Duodenal mucosa (tissue), 2 donors: ENCODE measurements around the gene NUP50.
A peak's percentile ranks its signal among the peaks of the same experiment; 100 is the strongest.

Experiments
- H3K27ac ChIP-seq: one replicate; pipeline ENCODE4 v1.7.0; 2013; ENCODE audit warnings: low read depth, low read length
- H3K27me3 ChIP-seq, 2 donors: one replicate each; pipeline ENCODE4 v1.7.0; 2013; ENCODE audit warnings: low read length in 2 of 2, control low read depth in 1 of 2; ENCODE audit not compliant: insufficient read depth in 2 of 2, control insufficient read depth in 1 of 2
- H3K36me3 ChIP-seq, 2 donors: one replicate each; pipeline ENCODE4 v1.7.0; 2013; ENCODE audit warnings: low read length in 2 of 2, control low read depth in 1 of 2; ENCODE audit not compliant: insufficient read depth in 2 of 2, control insufficient read depth in 1 of 2
- H3K4me1 ChIP-seq, 2 donors: one replicate each; pipeline ENCODE4 v1.7.0; 2013; ENCODE audit warnings: low read length in 2 of 2, control low read depth in 1 of 2; ENCODE audit not compliant: insufficient read depth in 2 of 2, control insufficient read depth in 1 of 2
- H3K4me3 ChIP-seq, 2 donors: one replicate each; pipeline ENCODE4 v1.7.0; 2013; ENCODE audit warnings: low read length in 2 of 2, low read depth in 1 of 2
- H3K9ac ChIP-seq, 2 donors: one replicate each; pipeline ENCODE4 v1.7.0; 2013; ENCODE audit warnings: low read length in 2 of 2, low read depth in 1 of 2
- H3K9me3 ChIP-seq, 2 donors: one replicate each; pipeline ENCODE4 v1.7.0; 2013; ENCODE audit warnings: low read length in 2 of 2, control low read depth in 1 of 2; ENCODE audit not compliant: control insufficient read depth in 1 of 2

The NUP50 gene

GRCh38 chr22:45208696-45208992 lies 44.9 kb downstream of the NUP50 start:
- Histone ChIP-seq H3K9ac (no peak overlapping the region), H3K27me3 (no peaks in the 10 kb centered on the region), H3K27ac (no peak overlapping the region), H3K4me3 (no peak overlapping the region), H3K9me3 (no peaks in the 10 kb centered on the region), H3K36me3 (peaks cover 10 to 34% of the 10 kb centered on the region in 2 donors), H3K4me1 (peaks cover 7% of the 10 kb centered on the region in 2 donors)

- no peak overlapping the region for H3K4me3 ChIP-seq
- no peak overlapping the region for H3K9ac ChIP-seq
- H3K36me3 ChIP-seq = peaks cover 10 to 29% of the 10 kb centered on the region in 2 donors
- H3K27me3 ChIP-seq = no peaks in the 10 kb centered on the region
- H3K4me1 ChIP-seq = peaks cover 7% of the 10 kb centered on the region in 2 donors
- no peaks in the 10 kb centered on the region for H3K9me3 ChIP-seq
- H3K27ac ChIP-seq = no peak overlapping the region
Observed at GRCh38 chr22:45208993-45209838, 45.5 kb downstream of the NUP50 start.

GRCh38 chr22:45210174-45210573 lies 46.4 kb downstream of the NUP50 start:
- Histone ChIP-seq H3K9me3 (no peaks in the 10 kb centered on the region), H3K36me3 (peaks cover 10 to 19% of the 10 kb centered on the region in 2 donors), H3K4me3 (no peak overlapping the region), H3K27ac (no peak overlapping the region), H3K4me1 (peaks cover 7% of the 10 kb centered on the region in 2 donors), H3K9ac (no peak overlapping the region), H3K27me3 (no peaks in the 10 kb centered on the region)

GRCh38 chr22:45210577-45210976 lies 46.9 kb downstream of the NUP50 start:
- peaks cover 7% of the 10 kb centered on the region in 2 donors for H3K4me1 ChIP-seq
- no peak overlapping the region for H3K4me3 ChIP-seq
- H3K27ac ChIP-seq = no peak overlapping the region

GRCh38 chr22:45210991-45211390 lies 47.3 kb downstream of the NUP50 start:
- no peak overlapping the region for H3K4me3 ChIP-seq
- no peak overlapping the region for H3K9ac ChIP-seq
- no peaks in the 10 kb centered on the region for H3K27me3 ChIP-seq
- peaks cover 7% of the 10 kb centered on the region in 2 donors for H3K4me1 ChIP-seq
- no peaks in the 10 kb centered on the region for H3K9me3 ChIP-seq
- peaks cover 10 to 16% of the 10 kb centered on the region in 2 donors for H3K36me3 ChIP-seq
- no peak overlapping the region for H3K27ac ChIP-seq

More at GRCh38 chr22:45210577-45210976, 46.9 kb downstream of the NUP50 start:
- Histone ChIP-seq H3K27me3 (no peaks in the 10 kb centered on the region), H3K9me3 (no peaks in the 10 kb centered on the region), H3K36me3 (peaks cover 10 to 16% of the 10 kb centered on the region in 2 donors), H3K9ac (no peak overlapping the region)

- Histone ChIP-seq H3K36me3 (peaks cover 10 to 16% of the 10 kb centered on the region in 2 donors), H3K9me3 (no peaks in the 10 kb centered on the region), H3K4me3 (peak overlapping the region in 1 of 2 donors; percentile 24), H3K9ac (no peak overlapping the region), H3K27ac (no peak overlapping the region), H3K27me3 (no peaks in the 10 kb centered on the region), H3K4me1 (peaks cover 7 to 10% of the 10 kb centered on the region in 2 donors)
Observed at GRCh38 chr22:45211435-45211834, 47.7 kb downstream of the NUP50 start.

- Histone ChIP-seq H3K27me3 (no peaks in the 10 kb centered on the region), H3K36me3 (peaks cover 10 to 16% of the 10 kb centered on the region in 2 donors), H3K27ac (no peak overlapping the region), H3K4me1 (peaks cover 7 to 14% of the 10 kb centered on the region in 2 donors), H3K9ac (no peak overlapping the region), H3K4me3 (peak overlapping the region; percentile 24 to 36), H3K9me3 (no peaks in the 10 kb centered on the region)
Observed at GRCh38 chr22:45211848-45212247, 48.1 kb downstream of the NUP50 start.

- H3K36me3 ChIP-seq = peaks cover 10 to 16% of the 10 kb centered on the region in 2 donors
- no peaks in the 10 kb centered on the region for H3K9me3 ChIP-seq
- H3K4me3 ChIP-seq = peak overlapping the region in 1 of 2 donors; percentile 36
- H3K27me3 ChIP-seq = no peaks in the 10 kb centered on the region
- no peak overlapping the region for H3K9ac ChIP-seq
- H3K27ac ChIP-seq = no peak overlapping the region
- peaks cover 7 to 14% of the 10 kb centered on the region in 2 donors for H3K4me1 ChIP-seq
Observed at GRCh38 chr22:45212306-45212709, 48.6 kb downstream of the NUP50 start.

GRCh38 chr22:45212992-45213751 lies 49.4 kb downstream of the NUP50 start:
- peaks cover 7 to 14% of the 10 kb centered on the region in 2 donors for H3K4me1 ChIP-seq
- no peak overlapping the region for H3K27ac ChIP-seq
- no peaks in the 10 kb centered on the region for H3K9me3 ChIP-seq
- H3K36me3 ChIP-seq = peaks cover 10 to 12% of the 10 kb centered on the region in 2 donors
- no peaks in the 10 kb centered on the region for H3K27me3 ChIP-seq
- no peak overlapping the region for H3K9ac ChIP-seq
- H3K4me3 ChIP-seq = no peak overlapping the region
